ENCODE measurements around the gene GNAO1.

The GNAO1 gene

GRCh38 chr16:56298116-56298515 is 106.8 kb downstream of the GNAO1 start:
- H3K9me3 Mint-ChIP-seq = no peaks in the 10 kb centered on the region
- H3K4me3 Mint-ChIP-seq = no peak overlapping the region
- ATAC-seq (replicated peaks) = no peak
- no peak for DNase-seq
- no peaks in the 10 kb centered on the region for H3K27me3 Mint-ChIP-seq
- peaks cover 10 to 19% of the 10 kb centered on the region in 2 donors for H3K4me1 Mint-ChIP-seq (ENCODE audit: low read depth in 2 of 2)
- peak overlapping the region in 1 of 2 donors; percentile 46 for H3K27ac Mint-ChIP-seq
- no peaks in the 10 kb centered on the region for H3K36me3 Mint-ChIP-seq (ENCODE audit: insufficient read depth)

DNA sequence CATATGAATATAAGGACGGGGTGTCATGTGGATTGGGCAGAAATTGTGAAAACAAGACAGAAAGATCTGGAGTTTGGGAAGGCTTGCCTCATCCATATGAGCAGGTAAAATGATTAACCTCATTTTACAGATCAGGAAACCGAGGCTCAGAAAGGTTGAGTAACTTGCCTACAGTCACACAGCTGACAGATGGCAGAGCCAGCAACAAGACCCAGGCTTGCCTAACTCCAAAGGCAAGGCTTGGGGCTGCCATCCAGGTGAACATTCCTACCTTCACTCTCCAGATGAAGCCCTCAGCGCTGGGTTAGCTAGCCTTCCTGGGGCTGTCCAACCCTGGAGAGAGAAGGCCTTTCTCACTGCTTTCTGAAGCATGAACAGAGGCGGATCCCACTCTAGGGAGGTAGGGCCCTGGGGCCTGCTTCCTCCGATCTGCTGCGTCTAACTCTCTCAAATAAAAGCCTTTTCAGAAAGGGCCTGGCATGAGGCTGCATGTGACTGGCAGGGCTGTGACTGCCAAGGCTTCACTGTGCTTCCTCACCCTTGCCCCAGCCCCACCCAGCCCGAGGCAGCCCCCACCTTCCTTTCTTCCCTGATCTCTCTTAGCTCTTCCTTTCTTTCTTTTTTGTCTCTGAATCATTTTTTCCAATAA is 107.8 kb downstream of the GNAO1 start:
- Mint-ChIP-seq H3K27me3 (no peaks in the 10 kb centered on the region), H3K27ac (peak overlapping the region; percentile 4 to 23), H3K4me1 (ENCODE audit: low read depth in 2 of 2) (peaks cover 10 to 19% of the 10 kb centered on the region in 2 donors), H3K9me3 (no peaks in the 10 kb centered on the region), H3K36me3 (ENCODE audit: insufficient read depth) (no peaks in the 10 kb centered on the region), H3K4me3 (no peak overlapping the region)
- DNase-seq (no peak), ATAC-seq (replicated peaks) (no peak)

DNA sequence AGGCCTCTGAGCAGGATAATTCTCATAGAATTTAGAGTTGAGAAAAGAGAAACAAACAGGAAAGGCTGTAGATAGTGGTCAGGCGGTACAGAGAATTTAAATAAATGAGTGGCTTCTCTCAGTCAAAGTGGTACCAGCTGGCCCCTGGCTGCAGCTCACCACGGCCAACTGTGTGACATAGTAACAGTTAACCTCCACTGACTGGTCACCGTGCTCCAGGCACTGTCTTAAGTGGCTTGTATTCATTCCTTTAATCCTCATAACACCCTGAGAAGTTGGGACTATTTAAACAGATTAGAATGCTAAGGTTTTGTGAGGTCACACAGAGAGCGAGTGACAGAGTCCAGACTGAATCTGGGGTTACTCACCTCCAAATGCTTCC is 108.9 kb downstream of the GNAO1 start:
- H3K4me3 Mint-ChIP-seq = no peak overlapping the region
- no peaks in the 10 kb centered on the region for H3K27me3 Mint-ChIP-seq
- no peak overlapping the region for H3K27ac Mint-ChIP-seq
- no peaks in the 10 kb centered on the region for H3K9me3 Mint-ChIP-seq
- no peaks in the 10 kb centered on the region for H3K36me3 Mint-ChIP-seq (ENCODE audit: insufficient read depth)
- peaks cover 6 to 9% of the 10 kb centered on the region in 2 donors for H3K4me1 Mint-ChIP-seq (ENCODE audit: low read depth in 2 of 2)
- no peak for DNase-seq
- ATAC-seq (replicated peaks) = no peak

- Mint-ChIP-seq H3K9me3 (no peaks in the 10 kb centered on the region), H3K27ac (peak overlapping the region in 1 of 2 donors; percentile 69), H3K4me3 (no peak overlapping the region), H3K36me3 (ENCODE audit: insufficient read depth) (no peaks in the 10 kb centered on the region), H3K4me1 (ENCODE audit: low read depth in 2 of 2) (peaks cover 2 to 9% of the 10 kb centered on the region in 2 donors), H3K27me3 (no peaks in the 10 kb centered on the region)
- ATAC-seq (replicated peaks) (no peak), DNase-seq (no peak)
These were observed 109.9 kb downstream of the GNAO1 start for GRCh38 chr16:56300891-56301850.

GRCh38 chr16:56302506-56302905 is 111.2 kb downstream of the GNAO1 start:
- Mint-ChIP-seq H3K27ac (peak overlapping the region in 1 of 2 donors; percentile 29), H3K9me3 (no peaks in the 10 kb centered on the region), H3K36me3 (ENCODE audit: insufficient read depth) (no peaks in the 10 kb centered on the region), H3K27me3 (no peaks in the 10 kb centered on the region), H3K4me3 (no peak overlapping the region), H3K4me1 (ENCODE audit: low read depth in 2 of 2) (peaks cover 4 to 11% of the 10 kb centered on the region in 2 donors)
- no peak for ATAC-seq (replicated peaks)
- DNase-seq = no peak

DNA sequence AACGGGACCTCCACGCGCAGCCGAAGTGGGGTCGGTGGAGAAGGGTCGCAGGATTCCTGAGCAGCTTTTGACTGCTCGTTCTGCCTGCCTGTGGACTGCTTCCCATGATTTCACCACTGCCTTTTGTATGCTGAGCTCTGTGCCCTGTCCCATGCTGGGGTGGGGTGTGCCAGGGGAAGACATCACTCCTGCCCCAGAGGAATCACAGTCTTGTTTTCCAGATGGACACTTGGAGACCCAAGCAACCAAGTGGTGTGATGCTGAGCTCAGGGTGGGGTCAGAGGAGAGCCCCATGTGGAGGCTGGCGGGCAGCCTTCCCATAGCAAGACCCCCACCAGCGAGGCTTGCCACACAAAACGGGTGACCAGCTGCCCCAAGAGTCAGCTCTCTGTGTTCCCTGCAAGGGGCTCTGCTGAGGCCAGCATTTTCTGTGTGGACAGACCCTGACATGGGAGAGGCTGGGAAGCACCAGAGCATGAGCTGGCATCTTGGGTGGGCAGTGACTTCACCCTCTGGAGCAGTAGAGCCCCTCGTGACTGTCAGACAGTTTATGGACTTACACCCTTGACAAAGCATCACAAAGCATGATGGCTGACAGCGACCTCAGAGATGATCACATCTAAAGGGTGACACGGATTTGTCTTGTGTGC is 111.9 kb downstream of the GNAO1 start:
- Mint-ChIP-seq H3K9me3 (no peaks in the 10 kb centered on the region), H3K4me1 (ENCODE audit: low read depth in 2 of 2) (peaks cover 7 to 14% of the 10 kb centered on the region in 2 donors), H3K27ac (no peak overlapping the region), H3K36me3 (ENCODE audit: insufficient read depth) (no peaks in the 10 kb centered on the region), H3K27me3 (no peaks in the 10 kb centered on the region), H3K4me3 (no peak overlapping the region)
- ATAC-seq (replicated peaks) (no peak), DNase-seq (no peak)

GRCh38 chr16:56303880-56304279 is 112.6 kb downstream of the GNAO1 start:
- DNase-seq = no peak
- no peaks in the 10 kb centered on the region for H3K27me3 Mint-ChIP-seq

GRCh38 chr16:56305956-56306565 is 114.8 kb downstream of the GNAO1 start:
- H3K4me3 Mint-ChIP-seq = no peak overlapping the region
- no peak overlapping the region for H3K27ac Mint-ChIP-seq
- H3K36me3 Mint-ChIP-seq (ENCODE audit: insufficient read depth) = no peaks in the 10 kb centered on the region
- H3K9me3 Mint-ChIP-seq = no peaks in the 10 kb centered on the region
- H3K27me3 Mint-ChIP-seq = no peaks in the 10 kb centered on the region
- H3K4me1 Mint-ChIP-seq (ENCODE audit: low read depth in 2 of 2) = peaks cover 5 to 7% of the 10 kb centered on the region in 2 donors
- ATAC-seq (replicated peaks) (no peak), DNase-seq (no peak)

More at GRCh38 chr16:56303880-56304279, 112.6 kb downstream of the GNAO1 start:
- H3K4me3 Mint-ChIP-seq = no peak overlapping the region
- no peaks in the 10 kb centered on the region for H3K36me3 Mint-ChIP-seq (ENCODE audit: insufficient read depth)
- H3K27ac Mint-ChIP-seq = peak overlapping the region in 1 of 2 donors; percentile 24
- H3K9me3 Mint-ChIP-seq = no peaks in the 10 kb centered on the region
- no peak for ATAC-seq (replicated peaks)
- peaks cover 9 to 14% of the 10 kb centered on the region in 2 donors for H3K4me1 Mint-ChIP-seq (ENCODE audit: low read depth in 2 of 2)

- H3K27ac Mint-ChIP-seq = no peak overlapping the region
- no peaks in the 10 kb centered on the region for H3K27me3 Mint-ChIP-seq
- H3K9me3 Mint-ChIP-seq = no peaks in the 10 kb centered on the region
- DNase-seq (no peak), ATAC-seq (replicated peaks) (no peak)
- H3K36me3 Mint-ChIP-seq (ENCODE audit: insufficient read depth) = no peaks in the 10 kb centered on the region
- no peak overlapping the region for H3K4me3 Mint-ChIP-seq
- peaks cover 5 to 7% of the 10 kb centered on the region in 2 donors for H3K4me1 Mint-ChIP-seq (ENCODE audit: low read depth in 2 of 2)
These were observed 115.6 kb downstream of the GNAO1 start for GRCh38 chr16:56306690-56307533.

DNA sequence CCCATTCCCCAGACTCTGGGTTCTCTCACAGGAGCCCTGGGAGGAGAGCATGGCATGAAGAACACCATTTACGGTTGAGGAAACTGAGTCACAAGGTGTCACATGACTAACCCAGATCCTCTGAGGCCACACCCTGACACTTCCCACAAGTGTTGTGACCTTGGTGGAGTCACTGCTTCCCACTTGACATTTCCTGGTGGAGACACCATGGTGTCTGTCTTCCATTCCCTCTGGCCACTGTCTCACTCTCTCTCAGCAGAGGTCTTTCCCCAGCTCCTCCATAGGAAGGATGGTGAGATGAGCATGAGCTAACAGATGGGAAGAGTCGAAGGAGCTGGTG is 116.2 kb downstream of the GNAO1 start:
- Mint-ChIP-seq H3K36me3 (ENCODE audit: insufficient read depth) (no peaks in the 10 kb centered on the region), H3K4me1 (ENCODE audit: low read depth in 2 of 2) (peaks cover 5 to 7% of the 10 kb centered on the region in 2 donors), H3K4me3 (no peak overlapping the region), H3K27ac (no peak overlapping the region), H3K9me3 (no peaks in the 10 kb centered on the region), H3K27me3 (no peaks in the 10 kb centered on the region)
- no peak for DNase-seq
- no peak for ATAC-seq (replicated peaks)

GRCh38 chr16:56309008-56309407 is 117.7 kb downstream of the GNAO1 start:
- peaks cover 5 to 7% of the 10 kb centered on the region in 2 donors for H3K4me1 Mint-ChIP-seq (ENCODE audit: low read depth in 2 of 2)
- H3K36me3 Mint-ChIP-seq (ENCODE audit: insufficient read depth) = no peaks in the 10 kb centered on the region
- H3K27ac Mint-ChIP-seq = peak overlapping the region in 1 of 2 donors; percentile 55
- ATAC-seq (replicated peaks) (no peak), DNase-seq (no peak)
- no peak overlapping the region for H3K4me3 Mint-ChIP-seq
- H3K27me3 Mint-ChIP-seq = no peaks in the 10 kb centered on the region
- no peaks in the 10 kb centered on the region for H3K9me3 Mint-ChIP-seq

DNA sequence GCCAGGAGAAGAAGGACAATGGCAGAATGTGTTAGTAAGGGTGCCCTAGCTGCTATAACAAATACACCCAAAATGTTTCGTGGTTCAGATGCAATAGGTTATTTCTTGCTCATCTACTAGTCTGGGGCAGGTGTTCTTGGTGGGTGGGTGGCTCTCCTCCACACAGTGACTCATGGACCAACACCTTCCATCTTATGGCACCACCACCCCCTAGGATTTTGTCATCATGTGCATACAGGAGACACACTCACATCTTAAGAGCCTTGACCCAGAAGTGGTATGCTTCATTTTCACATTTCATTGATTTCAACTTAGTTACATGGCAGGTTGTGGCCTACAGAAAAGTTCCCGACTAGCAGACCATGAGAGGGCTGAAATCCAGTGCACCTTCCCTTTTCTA is 119.4 kb downstream of the GNAO1 start:
- Mint-ChIP-seq H3K27ac (no peak overlapping the region), H3K4me3 (no peak overlapping the region), H3K36me3 (ENCODE audit: insufficient read depth) (no peaks in the 10 kb centered on the region), H3K9me3 (no peaks in the 10 kb centered on the region), H3K27me3 (no peaks in the 10 kb centered on the region), H3K4me1 (ENCODE audit: low read depth in 2 of 2) (peaks cover 5 to 7% of the 10 kb centered on the region in 2 donors)
- no peak for DNase-seq
- ATAC-seq (replicated peaks) = no peak
